Endodermal cell (in vitro differentiated cells): ENCODE data around the gene CNNM4. TPM values are rescaled to one million over a fixed set of nuclear protein-coding genes. Genes with fewer than 3 reads are reported as not detected.

Experiments
- DNase-seq: peaks from one replicate; pipeline ENCODE4 v3.0.0-alpha.2; 2017
- H3K27ac ChIP-seq: 2 replicates; pipeline ENCODE4 v1.5.1; 2013; ENCODE audit warnings: mild to moderate bottlenecking, low read depth, low read length, moderate library complexity
- H3K27me3 ChIP-seq: 2 replicates; pipeline ENCODE4 v1.6.1; 2013; ENCODE audit warnings: mild to moderate bottlenecking, low read length, moderate library complexity; ENCODE audit not compliant: insufficient read depth, control insufficient read depth, poor library complexity, severe bottlenecking
- H3K36me3 ChIP-seq: 2 replicates; pipeline ENCODE4 v1.7.0; 2013; ENCODE audit warnings: mild to moderate bottlenecking, low read length, moderate library complexity; ENCODE audit not compliant: control insufficient read depth, insufficient read depth
- H3K4me1 ChIP-seq: one replicate; pipeline ENCODE4 v1.7.0; 2013; ENCODE audit warnings: low read length; ENCODE audit not compliant: control insufficient read depth, insufficient read depth
- H3K4me3 ChIP-seq: 2 replicates; pipeline ENCODE4 v1.5.1; 2013; ENCODE audit warnings: mild to moderate bottlenecking, low read length, moderate library complexity
- H3K9ac ChIP-seq: 2 replicates; pipeline ENCODE4 v1.6.1; 2013; ENCODE audit warnings: mild to moderate bottlenecking, low read length, moderate library complexity; ENCODE audit not compliant: poor library complexity, severe bottlenecking; ENCODE audit errors: extremely low read depth
- H3K9me3 ChIP-seq: 2 replicates; pipeline ENCODE4 v1.6.1; 2013; ENCODE audit warnings: mild to moderate bottlenecking, low read length, moderate library complexity; ENCODE audit not compliant: control insufficient read depth
- H3K27ac Mint-ChIP-seq: 2 replicates; pipeline ENCODE4 v1.8.0; 2020; ENCODE audit warnings: mixed read lengths
- H3K27me3 Mint-ChIP-seq: 2 replicates; pipeline ENCODE4 v1.8.0; 2021; ENCODE audit warnings: mild to moderate bottlenecking, mixed read lengths; ENCODE audit not compliant: insufficient read depth
- H3K36me3 Mint-ChIP-seq: 2 replicates; pipeline ENCODE4 v1.8.0; 2020; ENCODE audit warnings: low read depth, mixed read lengths
- H3K4me1 Mint-ChIP-seq: 2 replicates; pipeline ENCODE4 v1.8.0; 2020; ENCODE audit warnings: mixed read lengths
- H3K4me3 Mint-ChIP-seq: 2 replicates; pipeline ENCODE4 v1.8.0; 2020; ENCODE audit warnings: mild to moderate bottlenecking, moderate library complexity, mixed read lengths
- H3K9me3 Mint-ChIP-seq: 2 replicates; pipeline ENCODE4 v1.8.0; 2020; ENCODE audit warnings: mild to moderate bottlenecking, mixed read lengths
- CTCF ChIP-seq: fragments of 200-600 bp; sonication (generic); conservative IDR thresholded peaks from 2 replicates; pipeline ENCODE4 v1.5.0; 2021; ENCODE audit warnings: antibody characterized with exemption, mild to moderate bottlenecking
- WGBS, 2 experiments: methylation state at CpG; one replicate each; pipeline versions ENCODE4 v1.1.5 to v1.1.7; 2013; ENCODE audit warnings: missing lambda C conversion rate in 2 of 2, mixed read lengths in 1 of 2; ENCODE audit not compliant: insufficient coverage in 1 of 2, insufficient read length in 1 of 2; 5-methylcytosine and 5-hydroxymethylcytosine counted together
- total RNA-seq, 2 donors: library from RNA; stranded (reverse); fragmentation: NEBNext Ultra II Directional in 1 of 2; extraction: Animal tissue kit (Norgen Biotek cat#: 25700) in 1 of 2; gene quantifications; 2 replicates in 1 of 2; 3 replicates in 1 of 2; pipeline ENCODE4 v1.2.1, GENCODE V29; 2021

The CNNM4 gene
- total RNA-seq, 2 donors from 2014 or later, result 22.3 to 27.5 TPM

GRCh38 chr2:96852667-96853066 is 92.0 kb downstream of the CNNM4 start:
- Histone ChIP-seq H3K9ac (no peak overlapping the region), H3K36me3 (peaks cover 44% of the 10 kb centered on the region), H3K27me3 (no peaks in the 10 kb centered on the region), H3K27ac (no peak overlapping the region), H3K4me1 (no peaks in the 10 kb centered on the region), H3K4me3 (no peak overlapping the region), H3K9me3 (no peaks in the 10 kb centered on the region)
- TF ChIP-seq CTCF, result no peak
- WGBS, 2 experiments, result 90 to 98% methylated on average over 5 to 6 of the region's 6 CpGs
- peaks cover 8% of the 10 kb centered on the region for H3K4me1 Mint-ChIP-seq
- H3K36me3 Mint-ChIP-seq, result peaks cover 31% of the 10 kb centered on the region
- H3K27ac Mint-ChIP-seq, result no peak overlapping the region
- DNase-seq, result no peak
- no peaks in the 10 kb centered on the region for H3K9me3 Mint-ChIP-seq
- H3K4me3 Mint-ChIP-seq, result no peak overlapping the region
- no peaks in the 10 kb centered on the region for H3K27me3 Mint-ChIP-seq

GRCh38 chr2:96853321-96853720 is 92.6 kb downstream of the CNNM4 start:
- no peaks in the 10 kb centered on the region for H3K27me3 ChIP-seq
- H3K36me3 ChIP-seq, result peaks cover 39% of the 10 kb centered on the region
- Mint-ChIP-seq H3K4me3 (no peak overlapping the region), H3K36me3 (peaks cover 26% of the 10 kb centered on the region), H3K27ac (no peak overlapping the region), H3K4me1 (peaks cover 8% of the 10 kb centered on the region), H3K9me3 (no peaks in the 10 kb centered on the region), H3K27me3 (no peaks in the 10 kb centered on the region)
- H3K9me3 ChIP-seq, result no peaks in the 10 kb centered on the region
- H3K4me3 ChIP-seq, result no peak overlapping the region
- TF ChIP-seq CTCF, result no peak
- H3K4me1 ChIP-seq, result no peaks in the 10 kb centered on the region
- no peak overlapping the region for H3K9ac ChIP-seq
- DNase-seq, result no peak
- H3K27ac ChIP-seq, result no peak overlapping the region
- 95 to 97% methylated on average over 8 to 15 of the region's 15 CpGs for WGBS, 2 experiments

GRCh38 chr2:96856776-96857666 is 96.3 kb downstream of the CNNM4 start:
- H3K9ac ChIP-seq, result peak overlapping the region; percentile 53
- Mint-ChIP-seq H3K4me3 (peak overlapping the region; percentile 72), H3K27ac (peak overlapping the region; percentile 79), H3K36me3 (peaks cover 25% of the 10 kb centered on the region), H3K27me3 (no peaks in the 10 kb centered on the region), H3K9me3 (no peaks in the 10 kb centered on the region), H3K4me1 (peaks cover 17% of the 10 kb centered on the region)
- peak; percentile 75 for DNase-seq
- TF ChIP-seq CTCF, result no peak
- H3K9me3 ChIP-seq, result no peaks in the 10 kb centered on the region
- peaks cover 5% of the 10 kb centered on the region for H3K4me1 ChIP-seq
- no peaks in the 10 kb centered on the region for H3K27me3 ChIP-seq
- H3K27ac ChIP-seq, result no peak overlapping the region
- peaks cover 37% of the 10 kb centered on the region for H3K36me3 ChIP-seq
- peak overlapping the region; percentile 91 for H3K4me3 ChIP-seq
- WGBS, 2 experiments, result 30 to 38% methylated on average over 15 to 27 of the region's 27 CpGs
